Adrenal gland (tissue), 12 donors: ENCODE results near the gene FCHSD1. TPM values are rescaled to one million over a fixed set of nuclear protein-coding genes. Genes with fewer than 3 reads are reported as not detected.

Source experiments
- DNase-seq, 7 donors: peaks; one replicate each; pipeline ENCODE4 v3.0.0-alpha.2; 2019 to 2020
- H3K27ac ChIP-seq, 5 donors: fragments of 200-600 bp; sonication (generic) in 4 of 5; 1 replicate in 3 of 5; 2 replicates in 2 of 5; pipeline versions ENCODE4 v1.5.1 to v1.8.0; 2016 to 2020; ENCODE audit warnings: mild to moderate bottlenecking in 1 of 5
- H3K27me3 ChIP-seq: fragments of 200-600 bp; 2 replicates; pipeline ENCODE4 v1.8.0; 2021
- H3K36me3 ChIP-seq, 2 donors: fragments of 200-600 bp; replicated peaks in 1 of 2; 1 replicate in 1 of 2; 2 replicates in 1 of 2; pipeline versions ENCODE4 v1.5.1 to v1.8.0; 2018 to 2022
- H3K4me1 ChIP-seq, 2 donors: fragments of 200-600 bp; replicated peaks in 1 of 2; 1 replicate in 1 of 2; 2 replicates in 1 of 2; pipeline versions ENCODE4 v1.5.1 to v1.8.0; 2018 to 2021
- H3K4me3 ChIP-seq, 4 donors: fragments of 200-600 bp; sonication (generic) in 3 of 4; one replicate each; pipeline ENCODE4 v1.5.1; 2016 to 2018
- H3K9me3 ChIP-seq, 3 donors: fragments of 200-600 bp; sonication (generic) in 1 of 3; replicated peaks in 1 of 3; 1 replicate in 2 of 3; 2 replicates in 1 of 3; pipeline versions ENCODE4 v1.5.1 to v1.8.0; 2016 to 2021
- CTCF ChIP-seq, 6 experiments: fragments of 450-650 bp in 4 of 6; fragments of 200-600 bp in 2 of 6; sonication (generic) in 1 of 6; IDR thresholded peaks; 1 replicate in 5 of 6; 2 replicates in 1 of 6; pipeline versions ENCODE4 v1.5.1 to v1.8.0; 2016 to 2021; ENCODE audit warnings: antibody characterized with exemption in 6 of 6, mild to moderate bottlenecking in 2 of 6, moderate library complexity in 1 of 6
- POLR2A ChIP-seq, 2 donors: fragments of 450-650 bp; IDR thresholded peaks; one replicate each; pipeline ENCODE4 v1.6.1; 2017; ENCODE audit warnings: antibody characterized with exemption in 2 of 2, mild to moderate bottlenecking in 2 of 2, moderate library complexity in 1 of 2
- WGBS, 4 donors: extraction: QIAGEN DNeasy Blood & Tissue Kit in 2 of 4; methylation state at CpG; one replicate each; pipeline versions ENCODE4 v1.1.5 to v1.1.7; 2013 to 2017; 5-methylcytosine and 5-hydroxymethylcytosine counted together
- intact Hi-C, 2 donors: fragments of 100-400 bp; cut with DNase I; formaldehyde crosslinking; loops; one replicate each; pipeline versions ENCODE4 v1.14.1 to v1.15.0; 2022 to 2023
- polyA plus RNA-seq, 3 donors: library from polyadenylated mRNA; stranded (reverse); fragments of 200-250 nt in 2 of 3; fragments of 350-450 nt in 1 of 3; fragmentation: Illumina TruSeq in 1 of 3; extraction: RNeasy Lipid Tissue Mini Kit (QIAGEN cat#74804) in 1 of 3; gene quantifications; one replicate each; pipeline ENCODE4 v1.2.3, GENCODE V29; 2013 to 2014
- total RNA-seq, 9 donors: library from RNA; depleted of rRNA in 4 of 9; stranded (reverse); fragments of >200 nt in 4 of 9; fragments of 120-200 nt in 1 of 9; fragmentation: NEBNext Ultra II Directional in 1 of 9; extraction: Animal tissue kit (Norgen Biotek cat#: 25700) in 1 of 9; gene quantifications; one replicate each; pipeline versions ENCODE4 v1.1.0 to v1.2.4, GENCODE V29; 2013 to 2023
- donor health status: healthy with polysubstance abuse.
- donor health status: Bipolar disorder and iron deficiency.
- donor health status: DM: yes; HTN: yes; CAD: no.
- donor health status: DM: no; HTN: no; CAD: no.
- donor health status: DM: no; HTN: no; CAD: no.
- donor health status: DM: yes; HTN: yes; CAD: no.

FCHSD1 gene
- total and polyA plus RNA-seq, 12 donors = 3.7 to 53.9 (median 16.9) TPM

GRCh38 chr5:141672841-141673813 lies 21.9 kb upstream of the FCHSD1 start:
- no peak for TF ChIP-seq POLR2A (IDR thresholded peaks at IDR 0.05)
- TF ChIP-seq CTCF (IDR thresholded peaks at IDR 0.05) = no peak
- intact Hi-C loops = no loop called here
- no peaks in the 10 kb centered on the region for H3K4me1 ChIP-seq
- no peaks in the 10 kb centered on the region for H3K27me3 ChIP-seq
- H3K9me3 ChIP-seq = no peaks in the 10 kb centered on the region
- no peak overlapping the region for H3K27ac ChIP-seq
- peak in 1 of 7 donors; percentile 36 for DNase-seq
- no peaks in the 10 kb centered on the region for H3K36me3 ChIP-seq
- no peak overlapping the region for H3K4me3 ChIP-seq
- 71 to 82% (median 76%) methylated on average over 15 to 19 of the region's 19 CpGs for WGBS, 4 donors

DNA sequence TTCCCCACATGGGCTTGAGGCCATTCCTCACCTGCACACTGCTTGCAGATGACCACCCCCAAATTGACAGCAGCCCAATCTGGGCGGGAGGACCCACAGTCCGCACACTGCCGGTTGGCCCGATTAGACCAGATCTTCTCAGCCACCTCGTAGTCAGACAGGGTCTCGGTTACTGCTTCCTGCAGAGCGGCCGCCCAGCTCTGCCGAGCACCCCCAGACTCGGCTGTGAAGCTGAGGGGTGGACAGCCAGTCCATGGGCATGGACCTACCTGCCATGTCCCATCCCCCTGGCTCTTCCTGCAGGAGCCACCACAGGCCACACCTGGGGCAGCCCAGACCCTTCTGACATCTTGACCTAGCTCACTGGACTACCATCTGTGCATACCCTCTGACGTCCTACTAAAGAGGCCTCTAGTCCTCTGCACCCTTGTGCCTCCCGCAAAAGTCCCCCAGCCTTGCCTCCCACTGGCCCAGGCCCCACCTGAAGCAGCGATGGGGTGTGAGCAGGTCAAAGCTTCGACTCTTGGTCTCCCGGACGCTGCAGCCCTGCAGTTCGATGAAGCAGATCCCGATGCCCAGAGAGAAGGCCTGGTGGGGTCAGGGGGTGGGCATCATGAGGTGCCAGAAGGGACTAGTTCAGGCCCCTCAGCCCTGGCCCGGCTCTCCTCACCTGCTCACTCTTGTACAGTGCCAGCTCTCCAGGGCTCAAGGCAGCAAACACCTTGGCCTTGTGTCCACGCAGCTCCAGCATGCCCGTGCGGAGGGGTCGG lies 21.0 kb upstream of the FCHSD1 start:
- TF ChIP-seq POLR2A (IDR thresholded peaks at IDR 0.05) (no peak), CTCF (IDR thresholded peaks at IDR 0.05) (no peak)
- Histone ChIP-seq H3K36me3 (no peaks in the 10 kb centered on the region), H3K27ac (no peak overlapping the region), H3K27me3 (no peaks in the 10 kb centered on the region), H3K4me3 (no peak overlapping the region), H3K9me3 (no peaks in the 10 kb centered on the region), H3K4me1 (no peaks in the 10 kb centered on the region)
- no peak for DNase-seq
- 80 to 93% (median 91%) methylated on average over 3 to 23 of the region's 23 CpGs for WGBS, 4 donors
- intact Hi-C loops = no loop called here

- WGBS, 4 donors = 74 to 87% (median 79%) methylated on average over 4 of the region's 4 CpGs
- H3K27me3 ChIP-seq = no peaks in the 10 kb centered on the region
- TF ChIP-seq CTCF (IDR thresholded peaks at IDR 0.05) (no peak), POLR2A (IDR thresholded peaks at IDR 0.05) (no peak)
- no peaks in the 10 kb centered on the region for H3K9me3 ChIP-seq
- H3K4me1 ChIP-seq = no peaks in the 10 kb centered on the region
- H3K27ac ChIP-seq = no peak overlapping the region
- intact Hi-C loops = no loop called here
- H3K4me3 ChIP-seq = no peak overlapping the region
- H3K36me3 ChIP-seq = no peaks in the 10 kb centered on the region
- no peak for DNase-seq
Measured at GRCh38 chr5:141669520-141669919, 18.3 kb upstream of the FCHSD1 start.

DNA sequence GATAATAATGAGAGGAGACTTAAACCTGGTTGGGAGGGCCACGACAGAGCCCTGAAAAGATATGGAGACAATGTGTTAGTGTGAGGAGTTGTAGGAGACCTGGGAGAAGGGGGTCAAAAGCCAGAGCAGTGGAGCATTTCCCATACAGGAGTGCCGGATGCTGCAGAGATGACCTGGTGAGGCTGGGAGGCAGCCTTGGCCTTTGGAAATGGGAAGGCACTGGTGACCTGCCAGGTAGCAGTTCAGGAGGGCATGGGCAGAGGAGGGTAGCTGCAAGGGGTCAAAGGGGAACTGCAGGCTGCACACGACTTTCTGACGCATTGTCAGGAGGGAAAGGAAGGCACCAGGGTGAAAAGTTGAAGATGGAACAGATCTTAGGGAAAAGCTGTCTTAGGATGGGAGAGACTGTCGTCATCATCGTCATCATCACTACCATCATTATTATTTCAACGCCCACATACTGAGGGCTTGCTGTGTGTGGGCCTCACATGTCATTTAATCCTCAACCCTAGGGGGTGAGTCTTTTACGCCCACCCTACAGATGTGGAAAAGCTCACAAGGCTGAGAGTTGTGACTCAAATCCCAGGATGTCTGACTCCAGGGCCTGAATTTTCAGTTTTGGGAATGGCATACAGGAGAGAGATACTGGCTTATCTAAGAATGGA lies 17.5 kb upstream of the FCHSD1 start:
- no peak for DNase-seq
- TF ChIP-seq POLR2A (IDR thresholded peaks at IDR 0.05) (no peak), CTCF (IDR thresholded peaks at IDR 0.05) (no peak)
- WGBS, 4 donors = 68 to 83% (median 79%) methylated on average over 8 of the region's 8 CpGs
- Histone ChIP-seq H3K4me3 (no peak overlapping the region), H3K27me3 (no peaks in the 10 kb centered on the region), H3K36me3 (no peaks in the 10 kb centered on the region), H3K9me3 (no peaks in the 10 kb centered on the region), H3K4me1 (no peaks in the 10 kb centered on the region), H3K27ac (no peak overlapping the region)
- intact Hi-C loops = no loop called here
